Endothelial cell of umbilical vein (primary cell): ENCODE data around the gene SNX5.

Source experiments
- EZH2 ChIP-seq: IDR thresholded peaks from 2 replicates; pipeline ENCODE4 v1.6.1; 2012; ENCODE audit warnings: borderline replicate concordance, low read depth, mild to moderate bottlenecking, moderate library complexity, low read length, inconsistent platforms; ENCODE audit not compliant: severe bottlenecking
- POLR2A ChIP-seq: IDR thresholded peaks from 2 replicates; pipeline ENCODE4 v1.6.1; 2012; ENCODE audit warnings: low read depth, mild to moderate bottlenecking, control low read depth, low read length

DNA sequence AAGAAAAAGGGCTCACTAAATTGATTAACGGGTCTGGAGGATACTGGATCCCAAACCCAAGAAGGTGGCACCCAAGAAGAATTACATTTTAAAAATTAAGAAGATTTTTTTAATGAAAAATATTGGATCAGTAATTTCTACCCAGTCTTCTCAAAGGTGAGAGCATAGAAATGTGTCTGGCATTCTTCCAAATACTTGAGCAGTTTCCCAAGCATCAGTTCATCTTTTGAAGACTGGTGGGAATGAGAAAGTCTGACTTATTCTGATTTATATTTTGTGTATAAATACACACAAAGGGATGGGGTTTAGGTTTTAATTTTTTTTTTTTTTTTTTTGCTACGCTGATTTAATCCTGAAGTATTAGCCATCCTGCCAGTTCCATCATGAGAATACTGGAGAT is 3.5 kb upstream of the SNX5 start:
- TF ChIP-seq EZH2: no peak
- TF ChIP-seq POLR2A: no peak
